BLaER1 treated with 17β-estradiol and CSF1 and Interleukin-3, amounts not matched to agents 10 nM and 100 nM (cell line): ENCODE data around the gene FAF1.

Source experiments
- H3K27ac ChIP-seq, 11 experiments: shearing (Covaris generic); formaldehyde crosslinking; 2 replicates each; pipeline ENCODE4 v1.8.1; 2022
- H3K27me3 ChIP-seq, 11 experiments: shearing (Covaris generic); formaldehyde crosslinking; 2 replicates each; pipeline ENCODE4 v1.8.1; 2022
- H3K36me3 ChIP-seq, 11 experiments: shearing (Covaris generic); formaldehyde crosslinking; 2 replicates each; pipeline ENCODE4 v1.8.1; 2022
- H3K4me1 ChIP-seq, 10 experiments: shearing (Covaris generic); formaldehyde crosslinking; 2 replicates each; pipeline ENCODE4 v1.8.1; 2022
- H3K4me2 ChIP-seq, 11 experiments: shearing (Covaris generic); formaldehyde crosslinking; 2 replicates each; pipeline ENCODE4 v1.8.1; 2022
- H3K4me3 ChIP-seq, 10 experiments: shearing (Covaris generic); formaldehyde crosslinking; 2 replicates each; pipeline ENCODE4 v1.8.1; 2022
- H3K9ac ChIP-seq, 11 experiments: shearing (Covaris generic); formaldehyde crosslinking; 2 replicates each; pipeline ENCODE4 v1.8.1; 2022
- H3K9me3 ChIP-seq, 11 experiments: shearing (Covaris generic); formaldehyde crosslinking; replicated peaks in 1 of 11; 2 replicates each; pipeline ENCODE4 v1.8.1; 2022
- H4K20me1 ChIP-seq, 11 experiments: shearing (Covaris generic); formaldehyde crosslinking; 2 replicates each; pipeline ENCODE4 v1.8.1; 2022
- Cebpa-rat ChIP-seq, 11 experiments: shearing (Covaris generic); IDR thresholded peaks; 2 replicates each; pipeline ENCODE4 v1.8.1; 2022

The FAF1 gene

DNA sequence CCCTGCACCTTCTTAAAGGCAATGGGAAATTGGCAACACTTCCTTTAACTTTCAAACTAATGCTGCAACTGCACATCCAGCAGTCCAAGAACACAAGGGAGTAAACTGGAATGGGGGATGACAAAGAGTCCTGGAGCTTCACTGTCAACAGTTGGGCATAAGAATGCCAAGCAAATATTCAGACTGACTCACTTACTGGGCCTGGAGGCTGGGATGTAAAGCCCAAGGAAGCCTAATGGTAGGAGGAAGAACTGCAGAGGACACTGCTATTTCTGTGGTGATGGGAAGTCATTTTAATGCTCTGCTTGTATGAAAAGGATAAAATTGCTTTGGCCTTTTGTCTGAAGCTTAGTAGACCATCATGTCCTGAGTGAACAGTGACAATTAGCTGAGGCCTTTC is 521.1 kb downstream of the FAF1 start:
- Histone ChIP-seq H3K4me3 (no peak overlapping the region), H3K9ac (no peak overlapping the region), H3K36me3 (peaks cover 30 to 67% (median 41%) of the 10 kb centered on the region in 11 experiments; a peak in 21 of 22 replicates), H3K4me2 (no peak overlapping the region), H3K27ac (no peak overlapping the region), H3K27me3 (no peaks in the 10 kb centered on the region), H3K9me3 (no peaks in the 10 kb centered on the region), H3K4me1 (no peaks in the 10 kb centered on the region), H4K20me1 (no peaks in the 10 kb centered on the region)
- TF ChIP-seq Cebpa-rat (IDR thresholded peaks at IDR 0.05), result no peak

DNA sequence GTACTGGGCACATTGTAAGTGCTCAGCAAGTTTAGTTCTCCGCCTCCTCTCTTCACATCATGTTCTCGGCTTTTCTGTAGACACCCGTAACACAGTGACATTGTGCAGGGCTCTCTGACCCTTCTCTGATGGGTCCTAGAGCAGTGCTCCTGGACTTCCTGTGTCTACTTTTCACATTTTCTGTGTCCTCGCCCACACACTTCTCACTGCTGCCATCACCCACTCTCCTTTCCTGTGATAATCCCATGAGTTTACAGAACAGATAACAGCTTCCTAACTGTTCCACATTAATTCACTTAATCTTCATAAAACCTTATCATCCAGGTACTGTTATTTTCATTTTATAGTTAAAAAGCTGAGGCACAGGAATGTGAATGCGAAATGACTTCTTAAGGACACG is 523.6 kb downstream of the FAF1 start:
- no peaks in the 10 kb centered on the region for H4K20me1 ChIP-seq
- H3K36me3 ChIP-seq, result peaks cover 27 to 47% (median 36%) of the 10 kb centered on the region in 11 experiments; a peak in 21 of 22 replicates
- H3K4me1 ChIP-seq, result no peaks in the 10 kb centered on the region
- no peak overlapping the region for H3K4me2 ChIP-seq
- no peak overlapping the region for H3K4me3 ChIP-seq
- H3K9me3 ChIP-seq, result no peaks in the 10 kb centered on the region
- TF ChIP-seq Cebpa-rat (IDR thresholded peaks at IDR 0.05), result no peak
- H3K9ac ChIP-seq, result no peak overlapping the region
- no peak overlapping the region for H3K27ac ChIP-seq
- H3K27me3 ChIP-seq, result peaks cover 1 to 12% (median 9%) of the 10 kb centered on the region in 11 experiments; a peak in 19 of 22 replicates

DNA sequence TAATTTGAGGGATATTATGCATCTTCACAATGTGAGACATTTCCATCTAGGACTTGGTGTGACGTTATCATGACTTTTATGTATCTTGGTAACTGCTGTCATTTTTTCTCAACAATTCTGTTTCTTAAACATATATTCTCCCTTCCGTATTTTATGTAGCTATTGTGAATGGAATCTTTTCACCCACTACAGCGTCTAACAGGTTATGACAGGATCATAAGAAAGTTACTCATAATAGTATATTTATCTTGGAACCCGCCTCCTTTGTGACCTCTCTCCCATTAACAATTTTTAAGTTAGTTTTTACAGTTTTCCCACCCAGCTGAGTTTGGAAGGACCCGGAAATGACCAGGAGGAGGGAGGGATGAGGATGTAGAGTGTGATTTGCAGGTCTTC is 530.1 kb downstream of the FAF1 start:
- TF ChIP-seq Cebpa-rat (IDR thresholded peaks at IDR 0.05), result no peak
- Histone ChIP-seq H3K27me3 (peaks cover 64 to 77% (median 74%) of the 10 kb centered on the region in 11 experiments), H4K20me1 (peaks cover 0 to 24% (median 0%) of the 10 kb centered on the region in 11 experiments; a peak in 6 of 22 replicates), H3K9ac (no peak overlapping the region), H3K4me3 (no peak overlapping the region), H3K4me1 (no peaks in the 10 kb centered on the region; a peak in 1 of 20 replicates), H3K9me3 (peaks cover 33 to 42% (median 35%) of the 10 kb centered on the region in 11 experiments), H3K4me2 (no peak overlapping the region), H3K27ac (no peak overlapping the region), H3K36me3 (no peaks in the 10 kb centered on the region)

DNA sequence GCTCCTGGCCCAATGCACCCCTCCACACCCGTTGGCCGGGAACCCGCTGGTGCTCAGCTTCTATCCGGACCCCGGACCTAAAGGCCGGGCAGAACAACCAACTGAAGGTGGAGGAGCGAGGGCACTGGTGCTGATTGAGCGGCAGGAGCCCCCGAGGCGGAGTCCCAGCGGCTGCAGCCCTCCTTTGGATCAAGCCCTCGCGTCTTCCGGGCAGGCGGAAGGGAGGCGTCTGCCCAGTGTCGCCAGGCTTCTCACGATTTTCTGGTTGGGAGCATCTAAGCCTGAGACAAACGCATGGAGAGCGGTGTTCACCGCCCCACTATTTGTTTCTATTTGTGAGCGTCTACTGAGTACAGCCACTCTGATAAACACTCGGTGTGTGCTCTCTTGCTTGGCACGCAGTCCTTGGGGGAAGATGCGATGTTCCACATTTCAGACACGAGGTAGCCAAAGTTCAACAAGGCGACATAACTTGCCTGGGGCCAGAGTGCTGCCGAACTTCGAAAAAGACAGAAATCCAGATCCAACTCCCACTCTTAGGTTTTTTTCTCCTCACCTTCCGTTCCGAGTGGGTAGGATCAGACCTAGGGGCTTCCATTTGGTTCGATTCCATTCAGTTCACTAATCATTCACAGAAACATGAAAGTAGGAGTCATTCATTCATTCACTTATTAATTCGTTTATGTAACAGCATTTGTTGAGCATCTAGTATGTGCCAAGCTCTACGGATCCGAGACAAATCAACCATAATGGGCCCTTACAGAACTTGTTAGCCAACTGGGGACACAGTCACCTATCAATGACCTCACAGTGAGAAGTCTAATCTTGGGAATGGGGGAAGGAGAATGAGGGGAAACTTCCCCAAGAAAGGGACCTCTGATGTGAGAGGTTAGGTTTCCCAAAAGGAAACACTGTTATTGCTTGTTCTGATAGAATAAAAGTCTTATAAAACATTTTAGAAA is 532.0 kb downstream of the FAF1 start:
- H3K9ac ChIP-seq, result no peak overlapping the region
- no peaks in the 10 kb centered on the region for H3K36me3 ChIP-seq
- peaks cover 83 to 96% (median 93%) of the 10 kb centered on the region in 11 experiments for H3K27me3 ChIP-seq
- no peak overlapping the region for H3K27ac ChIP-seq
- peaks cover 46 to 60% (median 53%) of the 10 kb centered on the region in 11 experiments for H3K9me3 ChIP-seq
- H4K20me1 ChIP-seq, result peaks cover 0 to 27% (median 0%) of the 10 kb centered on the region in 11 experiments; a peak in 6 of 22 replicates
- no peak overlapping the region for H3K4me2 ChIP-seq
- TF ChIP-seq Cebpa-rat (IDR thresholded peaks at IDR 0.05), result no peak
- no peak overlapping the region for H3K4me3 ChIP-seq
- no peaks in the 10 kb centered on the region; a peak in 1 of 20 replicates for H3K4me1 ChIP-seq

DNA sequence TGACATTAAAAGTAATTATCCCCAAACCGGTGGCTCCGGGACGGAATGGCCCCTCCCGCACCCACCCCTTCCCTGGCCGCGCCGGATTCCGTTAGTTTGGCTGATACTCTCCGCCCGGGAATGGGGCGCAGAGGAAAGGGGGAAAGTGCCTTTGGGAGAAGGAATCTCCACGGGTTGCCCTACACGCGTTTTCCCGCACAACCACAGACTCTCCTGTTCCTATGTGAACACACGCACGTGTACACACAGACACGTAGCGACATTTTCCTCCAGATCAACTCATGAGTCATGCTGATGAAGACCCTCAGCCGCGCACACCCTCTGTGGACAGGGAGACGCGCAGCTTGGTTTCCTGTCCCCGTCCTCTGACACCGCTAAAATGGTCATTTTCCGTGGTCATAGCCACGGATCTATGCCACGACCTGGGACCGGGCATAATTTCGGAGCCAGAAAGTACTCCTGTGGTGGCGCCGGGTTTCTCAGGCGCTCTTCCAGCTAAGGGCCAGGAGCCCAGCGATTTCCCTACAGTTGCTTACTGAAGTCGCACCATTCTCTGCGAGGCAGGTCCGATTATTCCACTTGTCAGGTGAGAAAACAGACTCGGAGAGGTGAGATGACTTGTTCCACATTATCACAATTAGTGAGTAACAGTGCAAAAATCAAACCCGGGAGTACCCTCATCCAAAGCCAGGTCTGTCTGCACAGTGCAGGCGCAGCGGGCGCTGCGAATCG is 532.8 kb downstream of the FAF1 start:
- Histone ChIP-seq H3K27me3 (peaks cover 92 to 100% (median 100%) of the 10 kb centered on the region in 11 experiments), H3K27ac (no peak overlapping the region), H3K4me3 (no peak overlapping the region), H3K4me2 (no peak overlapping the region), H3K36me3 (no peaks in the 10 kb centered on the region), H3K9ac (no peak overlapping the region), H4K20me1 (peaks cover 0 to 27% (median 0%) of the 10 kb centered on the region in 11 experiments; a peak in 6 of 22 replicates), H3K4me1 (no peaks in the 10 kb centered on the region; a peak in 1 of 20 replicates), H3K9me3 (peaks cover 54 to 68% (median 61%) of the 10 kb centered on the region in 11 experiments)
- no peak for TF ChIP-seq Cebpa-rat (IDR thresholded peaks at IDR 0.05)

DNA sequence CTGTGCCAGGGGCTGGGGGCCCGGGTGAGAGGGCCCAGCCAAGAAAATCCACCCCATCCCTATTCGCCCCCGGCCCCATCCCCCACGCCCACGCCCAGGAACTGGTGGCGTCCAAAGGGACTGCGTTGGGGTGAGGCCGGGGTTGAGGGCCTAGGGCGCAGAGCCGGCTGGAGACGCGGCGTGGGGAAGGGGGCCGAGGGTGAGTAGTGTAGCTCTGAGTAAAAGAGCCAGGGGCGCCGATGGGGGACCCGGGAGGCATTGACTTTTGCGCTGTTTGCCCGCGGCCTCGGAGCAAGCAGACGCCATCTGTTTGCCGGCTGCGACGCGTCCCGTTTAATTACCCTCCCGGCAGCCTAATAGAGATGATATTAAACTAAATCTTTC is 533.4 kb downstream of the FAF1 start:
- TF ChIP-seq Cebpa-rat (IDR thresholded peaks at IDR 0.05), result no peak
- Histone ChIP-seq H3K4me1 (no peaks in the 10 kb centered on the region; a peak in 1 of 20 replicates), H3K4me3 (no peak overlapping the region), H3K9me3 (peaks cover 60 to 74% (median 67%) of the 10 kb centered on the region in 11 experiments), H3K27me3 (peaks cover 97 to 100% (median 100%) of the 10 kb centered on the region in 11 experiments), H3K4me2 (no peak overlapping the region), H3K36me3 (no peaks in the 10 kb centered on the region), H3K27ac (no peak overlapping the region), H3K9ac (no peak overlapping the region), H4K20me1 (peaks cover 0 to 27% (median 0%) of the 10 kb centered on the region in 11 experiments; a peak in 6 of 22 replicates)

DNA sequence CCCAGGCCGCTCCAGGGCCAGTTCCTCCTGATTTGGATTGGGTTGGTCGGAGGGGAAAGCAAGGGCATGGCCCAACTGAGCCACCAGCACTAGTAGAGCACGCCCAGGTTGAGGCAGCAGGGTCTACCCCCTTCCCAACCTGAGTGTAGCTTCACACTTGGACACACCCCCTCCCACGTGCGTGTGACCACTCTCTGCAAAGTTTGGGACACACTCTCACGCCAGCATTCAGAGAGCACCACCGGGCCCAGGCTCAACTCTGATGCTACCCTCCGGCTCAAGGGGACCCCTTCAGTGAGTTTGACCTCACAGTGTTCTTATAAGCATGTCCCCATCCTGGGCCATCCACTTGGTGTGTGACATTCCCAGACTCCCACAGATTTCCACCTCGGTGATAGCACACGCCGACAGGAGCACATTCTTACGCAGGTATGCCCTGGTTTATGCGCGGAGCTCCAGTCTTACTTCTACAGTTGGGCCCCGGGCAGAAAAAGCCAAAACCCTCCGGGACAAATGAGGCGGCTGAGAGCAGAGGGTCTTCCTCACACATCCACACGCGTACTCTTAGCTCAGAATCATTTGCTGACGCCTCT is 533.9 kb downstream of the FAF1 start:
- H3K4me2 ChIP-seq, result no peak overlapping the region
- no peak overlapping the region for H3K27ac ChIP-seq
- peaks cover 100% of the 10 kb centered on the region in 11 experiments for H3K27me3 ChIP-seq
- H3K4me1 ChIP-seq, result no peaks in the 10 kb centered on the region; a peak in 1 of 20 replicates
- no peak for TF ChIP-seq Cebpa-rat (IDR thresholded peaks at IDR 0.05)
- no peak overlapping the region for H3K4me3 ChIP-seq
- H3K36me3 ChIP-seq, result no peaks in the 10 kb centered on the region
- peaks cover 0 to 27% (median 0%) of the 10 kb centered on the region in 11 experiments; a peak in 6 of 22 replicates for H4K20me1 ChIP-seq
- H3K9me3 ChIP-seq, result peaks cover 65 to 79% (median 72%) of the 10 kb centered on the region in 11 experiments
- no peak overlapping the region for H3K9ac ChIP-seq

DNA sequence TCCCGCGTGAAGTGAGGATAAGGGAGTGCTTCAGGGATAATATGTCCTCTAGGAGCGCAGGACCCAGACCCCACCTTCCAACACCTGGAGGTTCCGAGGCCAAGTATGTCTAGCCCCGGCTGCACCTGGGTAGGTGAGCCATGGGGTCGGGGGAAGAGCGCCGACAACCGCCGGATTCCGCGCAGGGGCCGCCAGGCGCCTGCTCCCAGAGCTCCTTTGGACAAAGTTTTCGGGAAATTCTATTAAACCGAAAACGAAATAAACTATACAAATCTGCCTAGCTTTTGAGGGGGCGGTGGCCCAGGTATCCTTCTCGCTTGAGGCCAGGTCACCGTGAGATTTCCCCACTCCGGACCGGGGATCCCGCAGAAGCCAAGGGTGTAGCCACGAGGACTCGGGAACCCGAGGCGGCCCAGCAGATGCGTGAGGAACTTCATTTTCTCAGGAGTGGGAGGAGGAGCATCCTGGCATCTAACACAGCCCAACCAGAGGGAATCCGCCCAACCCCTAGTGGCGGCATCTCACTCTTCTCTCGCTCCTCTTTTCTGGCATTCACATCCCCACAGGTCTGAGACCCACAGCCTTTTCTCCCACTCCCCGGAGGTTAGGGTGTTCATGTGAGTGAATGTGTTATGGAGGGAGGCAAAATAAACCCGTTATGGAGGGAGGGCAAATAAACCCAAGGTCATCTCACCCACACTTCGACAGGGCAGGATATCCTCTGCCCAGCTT is 534.5 kb downstream of the FAF1 start:
- H3K9ac ChIP-seq, result no peak overlapping the region
- H3K4me3 ChIP-seq, result no peak overlapping the region
- no peak for TF ChIP-seq Cebpa-rat (IDR thresholded peaks at IDR 0.05)
- no peak overlapping the region for H3K27ac ChIP-seq
- no peaks in the 10 kb centered on the region; a peak in 1 of 20 replicates for H3K4me1 ChIP-seq
- H3K36me3 ChIP-seq, result no peaks in the 10 kb centered on the region
- no peak overlapping the region for H3K4me2 ChIP-seq
- peaks cover 0 to 27% (median 0%) of the 10 kb centered on the region in 11 experiments; a peak in 6 of 22 replicates for H4K20me1 ChIP-seq
- peaks cover 100% of the 10 kb centered on the region in 11 experiments for H3K27me3 ChIP-seq
- peaks cover 71 to 82% (median 78%) of the 10 kb centered on the region in 11 experiments for H3K9me3 ChIP-seq
